HG03135 (cell line): ENCODE data around the gene ALK.

Experiments used
- ATAC-seq: cut with Tn5 transposase; IDR thresholded peaks from one replicate; pipeline ENCODE4 v1.9.1; 2021; ENCODE audit warnings: mild to moderate bottlenecking, moderate library complexity; ENCODE audit not compliant: unreplicated experiment

Gene ALK

DNA sequence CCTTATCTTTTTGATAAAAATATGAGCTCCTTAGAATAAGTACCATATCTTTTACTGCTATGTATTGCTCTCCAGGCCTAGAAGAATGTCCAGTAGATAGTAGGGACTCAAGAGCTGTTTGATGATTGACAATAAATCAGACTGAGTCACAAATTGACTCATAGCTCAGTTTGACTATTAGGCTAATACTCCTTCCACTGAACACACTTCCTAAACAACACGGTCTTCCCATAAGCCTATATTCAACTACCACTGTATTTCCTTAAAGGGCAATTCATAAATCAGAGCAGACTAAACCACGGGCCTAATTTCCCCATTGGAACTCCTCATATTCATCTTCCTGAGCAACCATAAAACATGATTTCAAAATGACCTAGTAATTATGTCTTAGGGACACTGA, 258.5 kb downstream of the ALK start:
- ATAC-seq: no peak

- no peak for ATAC-seq
Observed at GRCh38 chr2:29660201-29660600, 261.2 kb downstream of the ALK start.

DNA sequence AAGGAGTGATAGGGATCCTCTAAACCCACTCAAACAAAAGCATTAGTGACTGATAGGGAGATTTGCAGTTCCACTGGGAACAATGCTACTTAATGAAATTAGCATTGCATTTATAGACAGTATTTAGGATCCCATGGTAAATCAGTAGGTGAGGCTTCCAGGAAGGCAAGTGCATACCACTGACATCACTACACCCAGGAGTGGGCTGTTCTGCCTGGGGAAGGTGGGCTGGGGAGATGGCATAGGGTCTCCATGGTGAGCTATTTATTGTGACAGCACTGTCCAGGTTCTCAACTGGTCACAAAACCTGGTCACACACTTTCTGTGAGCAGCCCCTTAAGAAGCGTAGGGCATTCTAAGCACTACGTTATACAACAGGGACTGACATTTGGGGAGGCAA, 262.2 kb downstream of the ALK start:
- ATAC-seq: no peak

- no peak for ATAC-seq
Observed at GRCh38 chr2:29657674-29658073, 263.7 kb downstream of the ALK start.

DNA sequence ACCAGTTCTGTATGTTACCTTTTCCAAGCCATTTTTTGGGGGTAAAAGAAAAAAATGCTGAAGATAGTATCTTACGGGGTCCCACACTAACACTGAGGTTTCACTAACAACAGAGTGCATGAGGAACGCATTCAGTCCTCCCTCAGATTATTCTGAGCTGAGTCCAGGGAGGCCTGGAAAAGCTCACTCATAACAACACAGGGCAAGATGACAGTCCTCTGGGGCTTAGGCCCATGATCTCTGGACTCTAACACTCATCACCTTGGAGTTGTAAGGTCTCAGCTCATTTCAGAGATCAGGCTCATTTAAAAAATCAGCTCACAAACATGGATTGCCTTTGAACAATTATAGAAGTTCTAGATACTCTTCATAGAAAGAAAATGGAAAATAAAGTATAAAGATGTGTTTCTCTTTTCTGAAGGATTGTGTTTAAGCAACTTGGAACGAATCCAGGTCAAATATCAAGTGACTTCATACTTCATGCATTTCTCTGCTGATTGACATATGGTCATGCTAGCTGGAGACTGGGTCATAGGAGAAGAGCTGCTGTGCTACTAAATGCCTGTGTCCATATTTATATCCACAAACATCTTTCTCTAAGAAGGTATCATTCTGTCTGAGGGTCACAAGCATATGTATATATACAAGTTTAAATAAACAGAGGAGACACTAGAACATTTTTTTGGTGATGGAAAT, 265.8 kb downstream of the ALK start:
- ATAC-seq: no peak

GRCh38 chr2:29650631-29651097, 270.7 kb downstream of the ALK start:
- ATAC-seq: no peak

DNA sequence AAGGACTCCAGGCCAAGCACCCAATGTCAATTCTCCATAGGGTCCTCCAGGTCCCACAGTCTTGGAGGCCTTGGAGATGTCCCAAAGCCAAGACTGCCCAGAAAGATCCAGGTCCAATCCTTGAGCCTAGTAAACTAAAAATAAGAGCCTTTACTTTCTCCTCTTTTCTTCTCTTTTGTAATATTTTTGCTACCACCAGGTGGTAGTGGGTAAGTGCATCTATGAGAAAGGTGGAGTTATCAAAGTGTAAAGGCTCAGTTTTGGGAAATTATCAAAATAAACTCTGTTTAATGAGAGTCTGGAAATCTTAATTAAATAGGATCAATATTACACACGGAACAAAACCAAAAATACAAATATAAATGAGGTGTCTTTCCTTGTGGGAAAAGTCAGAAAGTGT, 276.4 kb downstream of the ALK start:
- no peak for ATAC-seq

GRCh38 chr2:29643196-29643595, 278.2 kb downstream of the ALK start:
- ATAC-seq: no peak

GRCh38 chr2:29640360-29640759, 281.0 kb downstream of the ALK start:
- no peak for ATAC-seq

GRCh38 chr2:29638641-29639040, 282.7 kb downstream of the ALK start:
- no peak for ATAC-seq

- no peak for ATAC-seq
Observed at GRCh38 chr2:29634916-29635315, 286.5 kb downstream of the ALK start.

- ATAC-seq: no peak
Observed at GRCh38 chr2:29632018-29632417, 289.4 kb downstream of the ALK start.

DNA sequence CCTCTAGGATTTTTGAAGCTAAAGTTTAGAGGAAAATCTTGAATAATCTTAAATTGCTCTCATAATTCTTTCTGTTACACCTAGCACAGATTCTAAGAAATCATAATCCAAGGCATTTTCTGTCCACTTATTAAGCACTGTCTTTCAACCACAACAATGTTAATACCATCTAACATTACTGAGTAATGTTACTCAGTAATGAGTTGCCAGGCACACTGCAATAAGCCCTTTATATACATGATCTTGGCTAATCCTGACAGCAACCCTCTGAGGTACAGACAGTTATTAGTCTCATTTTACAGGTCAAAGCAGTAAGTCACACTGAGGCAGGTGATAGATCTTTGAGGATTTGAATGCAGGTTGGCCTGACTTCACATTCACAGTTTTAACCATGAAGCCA, 291.9 kb downstream of the ALK start:
- no peak for ATAC-seq

DNA sequence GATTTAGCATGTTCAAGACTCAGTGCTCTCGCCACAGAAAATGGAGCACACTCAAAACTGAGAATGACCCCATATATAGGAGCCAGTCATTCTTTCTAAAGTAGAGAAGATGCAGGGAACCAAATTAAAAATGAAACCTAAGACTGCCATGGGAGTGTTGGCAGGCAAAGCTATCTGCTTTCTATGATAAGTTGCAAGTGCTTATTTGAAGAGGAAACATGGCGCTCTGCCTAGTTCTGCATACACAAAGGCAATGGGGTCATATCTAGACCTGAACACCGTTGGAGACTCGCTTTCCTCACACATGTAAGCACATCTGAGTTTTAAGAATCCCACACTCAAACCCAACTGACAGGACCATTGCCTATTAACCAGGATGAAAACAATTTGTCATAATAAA, 292.5 kb downstream of the ALK start:
- no peak for ATAC-seq

- no peak for ATAC-seq
Observed at GRCh38 chr2:29628108-29628745, 293.2 kb downstream of the ALK start.

DNA sequence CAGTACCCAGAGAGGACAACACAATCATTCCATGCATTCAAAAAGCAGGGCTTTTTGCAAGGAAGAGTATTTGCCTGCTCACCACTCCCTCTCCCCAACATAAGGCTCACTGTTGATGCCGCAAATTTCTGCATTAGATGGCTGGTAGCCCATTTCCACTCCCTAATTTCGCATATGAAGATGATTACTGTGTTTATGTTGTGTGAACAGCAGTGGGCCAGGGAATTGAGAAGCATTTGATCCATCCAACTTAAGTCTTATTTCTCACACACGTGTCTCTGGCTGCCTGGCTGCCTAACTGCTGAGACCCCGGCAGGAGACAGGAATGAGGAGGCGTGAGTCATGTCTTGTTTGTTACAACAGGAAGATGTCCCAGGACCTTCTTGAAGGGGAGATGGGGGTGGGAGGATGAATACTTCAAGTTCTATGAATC, 294.1 kb downstream of the ALK start:
- ATAC-seq: no peak

GRCh38 chr2:29620890-29621289, 300.5 kb downstream of the ALK start:
- no peak for ATAC-seq

GRCh38 chr2:29619689-29620088, 301.7 kb downstream of the ALK start:
- ATAC-seq: no peak

GRCh38 chr2:29618024-29618423, 303.4 kb downstream of the ALK start:
- ATAC-seq: no peak

DNA sequence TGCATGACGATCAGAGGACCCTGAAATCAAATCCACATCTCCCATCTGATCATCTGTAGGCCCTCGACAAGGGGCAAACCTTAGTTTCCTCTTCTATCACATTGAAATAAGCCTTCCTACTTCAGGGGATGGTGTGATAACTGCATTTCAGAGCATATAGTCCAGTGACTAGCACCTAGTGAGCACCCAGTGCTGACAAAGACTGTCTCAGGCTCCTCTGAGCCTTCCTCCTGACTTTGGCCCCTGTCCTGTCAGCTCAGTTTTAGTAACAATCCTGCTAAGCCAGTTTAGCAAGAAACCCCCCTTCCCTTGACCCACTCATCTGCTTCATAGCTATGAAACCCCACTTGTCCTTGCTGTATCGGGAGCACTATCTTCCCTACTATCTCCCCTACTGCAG, 304.0 kb downstream of the ALK start:
- ATAC-seq: no peak

- no peak for ATAC-seq
Observed at GRCh38 chr2:29616569-29616968, 304.8 kb downstream of the ALK start.

DNA sequence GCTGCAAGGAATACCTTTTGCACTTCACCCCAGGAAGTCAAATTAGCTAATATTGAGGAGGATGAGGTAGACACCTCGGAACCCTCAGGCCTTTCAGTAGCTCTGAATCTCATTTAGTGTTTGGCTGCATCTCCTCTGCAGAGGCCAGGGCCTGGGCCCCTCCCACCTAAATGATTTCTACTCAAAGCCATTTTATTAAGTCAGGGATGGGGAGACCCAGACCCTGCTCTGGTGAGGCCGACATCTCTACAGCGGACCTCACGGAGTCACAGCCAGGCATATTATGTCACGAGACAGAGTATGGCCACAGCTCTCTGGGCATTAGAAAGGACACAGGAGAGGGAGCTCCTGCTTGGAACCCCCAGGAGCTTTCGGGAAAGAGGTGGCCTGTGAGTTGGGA, 305.5 kb downstream of the ALK start:
- ATAC-seq: no peak

DNA sequence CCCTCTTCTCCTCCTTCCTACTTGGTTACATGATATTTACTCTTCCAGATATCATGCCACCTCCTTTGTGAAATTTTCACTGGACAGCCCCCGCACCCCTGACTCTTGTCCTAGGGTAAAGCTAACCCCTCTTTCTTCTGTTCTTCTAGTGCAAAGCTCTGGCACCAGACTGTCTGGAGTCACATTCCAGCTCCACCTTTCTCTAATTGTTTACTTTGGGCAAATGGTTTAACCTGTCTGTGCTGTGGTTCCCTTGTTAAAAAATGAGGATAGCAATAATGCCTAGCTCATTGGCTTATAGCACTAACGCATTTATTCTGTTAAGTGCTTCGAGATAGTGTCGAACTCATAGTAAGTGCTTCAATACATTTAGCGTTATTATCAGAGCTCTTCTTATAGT, 306.2 kb downstream of the ALK start:
- no peak for ATAC-seq
